Regular cardiac myocyte (primary cell): ENCODE measurements around the gene DLEC1. TPM values are rescaled to one million over a fixed set of nuclear protein-coding genes. Genes with fewer than 3 reads are reported as not detected.

Experiments used
- total RNA-seq: library from RNA; depleted of rRNA; stranded (reverse); fragments of >200 nt; gene quantifications from 2 replicates; pipeline ENCODE4 v1.2.3, GENCODE V29; 2014

DLEC1 gene
- 0.28 TPM in 1 of 2 replicates, not detected in the other for total RNA-seq

GRCh38 chr3:38039101-38039898 is at the start of gene DLEC1:
TSS of gene DLEC1 (plus strand) at chr3:38039208. CDS start at chr3:38039226, 18 bp downstream.

GRCh38 chr3:37990527-37990926 is 48.5 kb upstream of the DLEC1 start, which contains the start of gene VILL:
TSS of gene VILL (plus strand) at chr3:37990786. CDS start at chr3:37993673, 2,887 bp downstream.

GRCh38 chr3:38029400-38030125 is 9.4 kb upstream of the DLEC1 start, which contains the start of gene PLCD1:
TSS of gene PLCD1 (minus strand) at chr3:38029642. CDS start at chr3:38029539, 103 bp downstream.

GRCh38 chr3:38136777-38137614 is 98.0 kb downstream of the DLEC1 start, which contains the start of gene ACAA1:
TSS of gene ACAA1 (minus strand) at chr3:38137127. CDS start at chr3:38137035, 92 bp downstream.

GRCh38 chr3:38138349-38139190 is 99.6 kb downstream of the DLEC1 start, which contains the start of gene MYD88:
TSS of gene MYD88 (plus strand) at chr3:38138661. CDS start at chr3:38138701, 40 bp downstream.

GRCh38 chr3:38164952-38165721 is 126.1 kb downstream of the DLEC1 start, which contains the start of gene OXSR1:
TSS of gene OXSR1 (plus strand) at chr3:38165537. CDS start at chr3:38165877, 340 bp downstream.

Other genes starting within 250 kb of the DLEC1 start
- 24.5 and 29.9 TPM in 2 replicates for gene CTDSPL, start 177.3 kb upstream of the DLEC1 start, total RNA-seq
- 2.5 and 5.4 TPM in 2 replicates for gene VILL, start 48.4 kb upstream of the DLEC1 start, total RNA-seq
- 16.1 and 29.0 TPM in 2 replicates for gene PLCD1, start 9.6 kb upstream of the DLEC1 start, total RNA-seq
- 21.4 and 53.1 TPM in 2 replicates for gene ACAA1, start 97.9 kb downstream of the DLEC1 start, total RNA-seq
- 7.6 and 23.0 TPM in 2 replicates for gene MYD88, start 99.5 kb downstream of the DLEC1 start, total RNA-seq
- gene OXSR1, start 126.3 kb downstream of the DLEC1 start, total RNA-seq = 40.6 and 60.6 TPM in 2 replicates
- 0.56 and 0.58 TPM in 2 replicates for gene SLC22A13, start 226.6 kb downstream of the DLEC1 start, total RNA-seq
- 0.28 TPM in 1 of 2 replicates, not detected in the other for gene SLC22A14, start 243.1 kb downstream of the DLEC1 start, total RNA-seq